CD1c-positive myeloid dendritic cell (primary cell): ENCODE measurements around the gene ALG9.

Experiments used
- DNase-seq: peaks from one replicate; pipeline ENCODE4 v3.0.0-alpha.2; 2016; ENCODE audit errors: extremely low spot score

Gene ALG9

DNA sequence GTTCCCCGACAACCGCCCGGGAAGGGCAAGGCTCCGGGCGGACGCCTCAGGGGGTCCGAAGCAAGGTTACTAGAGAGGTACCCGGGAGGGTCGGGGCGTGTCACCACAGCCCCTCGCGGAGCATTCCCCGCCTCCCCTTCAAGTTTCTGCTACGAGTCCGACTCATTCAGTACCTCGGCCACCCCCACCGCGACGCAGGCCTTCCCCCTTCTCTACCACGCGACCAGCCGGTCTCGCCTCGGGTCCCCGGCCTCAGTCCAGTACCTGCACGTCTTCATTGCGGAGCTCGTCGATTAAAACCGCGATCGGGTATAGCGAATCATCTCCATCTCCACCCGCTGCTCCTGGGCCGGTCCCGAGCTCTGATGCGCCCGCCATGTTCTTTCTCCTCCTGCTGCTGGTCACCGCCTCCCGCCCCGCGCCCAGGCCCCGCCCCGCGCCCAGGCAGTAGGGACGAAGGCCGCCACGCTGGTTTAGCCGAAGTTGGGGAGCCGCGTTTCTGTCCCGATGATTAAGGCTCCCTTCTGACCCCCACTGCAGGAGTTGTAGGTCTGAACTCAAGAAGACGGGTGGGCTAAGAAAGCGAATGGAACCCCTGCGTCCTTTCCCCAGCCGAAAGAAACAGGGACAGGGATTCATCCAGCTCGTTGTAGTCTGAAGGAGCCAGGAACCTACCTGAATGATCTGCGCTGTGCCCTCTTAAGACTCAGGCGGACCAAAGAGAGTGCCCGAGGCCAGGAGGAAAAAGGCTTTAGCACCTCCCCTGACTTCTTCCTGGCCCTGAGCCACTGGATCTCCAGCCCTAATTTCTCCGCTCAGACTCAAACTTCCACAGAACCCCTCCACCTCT lies 105.2 kb downstream of the ALG9 start, which contains the start of gene PPP2R1B:
TSS of gene PPP2R1B (minus strand) at position 406 of the 850 bp plus-strand sequence. CDS start at position 378, 28 bp downstream.
- DNase-seq, result peak; percentile 76

DNA sequence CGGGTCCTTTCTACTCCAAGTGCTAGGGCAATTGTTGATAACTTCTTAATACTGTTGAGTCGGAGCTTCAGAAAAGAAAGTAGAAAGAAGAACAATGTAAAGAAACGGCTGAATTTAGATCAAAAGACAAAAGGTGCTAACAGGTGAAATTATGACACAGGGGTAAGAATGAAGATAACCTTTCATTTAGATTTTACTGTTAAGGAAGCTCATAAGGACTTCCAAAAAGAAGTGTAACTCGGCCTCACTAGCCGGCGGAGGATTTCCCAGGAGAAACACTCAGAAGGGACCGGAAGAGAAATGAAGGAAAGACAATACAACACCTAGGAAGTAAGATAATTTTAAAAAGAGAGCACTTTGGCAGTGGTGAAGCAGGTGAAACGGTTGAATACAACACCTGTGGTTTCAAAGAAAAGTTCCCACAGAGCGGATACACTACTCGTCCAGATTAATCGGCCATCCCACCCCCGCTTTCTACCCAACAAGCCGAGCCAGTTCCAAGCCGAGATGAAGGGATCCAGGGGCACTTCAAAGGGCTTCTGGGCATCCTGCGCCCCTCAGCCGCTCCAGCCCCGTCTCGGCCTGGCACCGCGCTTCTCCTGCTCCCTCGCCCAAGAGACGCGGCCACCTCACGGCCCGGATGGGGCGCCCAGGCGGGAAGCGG lies 105.9 kb downstream of the ALG9 start:
- no peak for DNase-seq

DNA sequence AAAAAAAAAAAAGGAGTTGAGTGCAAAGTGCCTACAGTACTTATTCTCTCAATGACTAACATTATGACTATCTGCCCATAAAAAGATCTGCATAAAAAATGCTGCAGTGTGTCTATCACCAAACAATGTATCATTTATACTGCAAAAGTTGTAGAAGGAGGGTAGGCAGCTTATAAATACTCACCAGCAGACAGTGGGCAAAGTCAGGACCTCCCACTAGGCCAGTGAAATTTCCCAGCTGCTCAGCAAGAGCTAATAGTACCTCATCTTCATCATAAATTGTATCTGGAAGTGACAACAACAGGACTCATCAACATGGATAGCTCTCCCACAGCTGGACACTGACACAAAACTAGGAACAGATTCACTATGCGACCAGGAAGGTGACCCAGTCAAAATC lies 106.8 kb downstream of the ALG9 start:
- no peak for DNase-seq

DNA sequence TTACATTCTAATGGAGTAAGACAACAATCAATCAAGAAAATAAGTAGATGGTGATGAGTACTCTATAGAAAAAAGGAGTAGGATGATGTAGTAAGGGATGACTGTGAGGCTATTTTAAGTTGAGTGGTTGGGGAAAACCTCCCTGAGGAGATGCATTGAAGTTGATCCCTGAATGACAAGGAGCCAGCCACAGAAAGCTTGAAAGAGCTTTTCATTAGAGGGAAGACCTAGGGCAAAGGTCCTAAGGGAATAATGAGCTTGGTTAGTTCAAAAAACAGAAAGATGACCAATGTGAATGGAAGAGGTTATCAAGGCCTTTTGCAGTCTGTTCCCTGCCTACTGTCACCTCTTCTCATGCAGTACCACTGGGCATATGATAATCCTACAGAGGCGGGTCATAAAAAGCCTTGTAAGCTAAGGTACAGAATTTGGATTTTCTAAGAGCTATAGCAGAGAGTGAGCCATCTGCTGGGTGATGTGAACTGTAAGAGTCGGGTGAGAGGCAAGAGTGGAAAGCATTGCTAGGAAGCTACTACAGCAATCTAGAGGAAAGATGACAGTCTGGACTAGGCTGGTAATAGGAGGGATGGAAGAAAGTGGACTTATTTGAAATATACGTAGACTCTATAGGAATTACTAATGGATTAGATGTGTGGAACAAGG lies 108.3 kb downstream of the ALG9 start:
- DNase-seq, result no peak

DNA sequence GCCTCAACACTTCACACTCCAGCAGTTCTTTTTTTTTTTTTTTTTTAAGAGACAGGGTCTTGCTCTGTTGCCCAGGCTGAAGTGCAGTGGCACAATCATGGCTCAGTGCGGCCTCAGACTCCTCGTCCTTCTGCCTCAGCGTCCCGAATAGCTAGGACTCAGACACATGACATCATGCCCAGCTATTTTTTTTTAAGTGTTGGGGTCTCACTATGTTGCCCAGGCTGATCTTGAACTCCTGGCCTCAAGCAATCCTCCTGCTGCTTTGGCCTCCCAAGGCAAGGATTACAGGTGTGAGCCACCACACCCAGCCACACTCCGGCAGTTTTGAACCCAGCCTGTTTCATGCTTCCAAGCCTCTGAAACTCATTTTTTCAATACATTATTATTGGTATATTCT lies 108.9 kb downstream of the ALG9 start:
- DNase-seq, result no peak

DNA sequence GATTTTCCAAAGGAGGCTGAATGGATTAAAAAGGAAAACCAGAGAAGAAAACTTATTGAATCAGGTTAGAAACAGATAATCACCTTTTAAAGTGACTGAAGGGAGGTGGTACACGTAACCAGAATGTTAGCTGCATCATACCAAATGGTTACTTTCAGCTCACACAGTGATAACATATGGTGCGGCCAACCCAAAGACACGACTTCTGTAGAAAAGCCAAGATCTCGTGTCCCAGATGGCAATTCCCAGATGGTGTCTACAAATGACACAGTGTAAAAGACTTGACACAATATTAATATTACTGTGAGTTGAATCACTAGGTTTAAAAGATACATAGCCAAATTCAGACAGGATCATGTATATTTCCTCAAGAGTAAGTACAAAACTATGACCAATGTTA lies 110.3 kb downstream of the ALG9 start:
- no peak for DNase-seq

DNA sequence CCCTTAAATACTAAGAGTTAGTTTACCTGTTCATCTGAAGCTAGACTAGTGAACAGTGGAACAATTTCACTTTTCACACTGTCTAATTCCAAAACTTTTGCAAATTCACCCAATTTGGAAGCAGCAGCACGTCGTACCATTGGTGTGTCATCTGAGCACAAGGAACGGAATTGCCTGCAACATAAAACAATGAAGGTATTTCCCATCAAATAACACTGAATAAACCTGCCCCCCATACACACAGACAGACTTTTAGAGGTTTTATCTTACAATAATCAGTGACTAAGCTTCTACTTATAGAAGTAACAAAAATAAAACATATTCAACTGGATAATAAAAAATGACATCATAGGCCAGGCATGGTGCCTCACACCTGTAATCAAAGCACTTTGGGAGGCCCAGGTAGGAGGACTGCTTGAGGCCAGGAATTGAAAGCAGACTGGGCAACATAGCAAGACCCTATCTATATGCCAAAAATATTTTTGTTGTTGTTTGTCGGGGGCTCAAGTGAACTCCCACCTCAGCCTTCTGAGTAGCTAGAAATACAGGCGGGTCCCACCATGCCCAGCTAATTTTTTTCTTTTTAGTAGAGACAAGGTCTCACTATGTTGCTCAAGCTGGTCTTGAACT lies 111.5 kb downstream of the ALG9 start:
- DNase-seq, result no peak

DNA sequence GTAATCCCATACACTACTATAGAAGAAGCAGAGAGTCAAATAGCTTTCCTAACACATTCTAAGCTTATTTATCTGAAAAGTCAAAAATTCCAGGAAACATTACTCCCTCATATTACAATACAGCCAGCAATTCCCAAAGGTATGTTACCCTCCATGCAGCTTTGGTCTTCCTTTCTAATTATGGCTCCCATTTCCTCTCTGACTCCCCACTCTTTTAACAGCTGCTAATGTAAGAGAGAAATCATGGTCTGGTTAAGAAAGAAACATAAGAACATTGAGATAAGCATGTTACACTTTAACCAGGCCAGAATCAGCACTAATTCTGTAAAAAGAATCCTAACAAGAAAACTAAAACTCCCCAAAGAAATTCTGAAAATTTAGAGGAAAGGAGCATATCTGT lies 112.0 kb downstream of the ALG9 start:
- DNase-seq, result no peak

DNA sequence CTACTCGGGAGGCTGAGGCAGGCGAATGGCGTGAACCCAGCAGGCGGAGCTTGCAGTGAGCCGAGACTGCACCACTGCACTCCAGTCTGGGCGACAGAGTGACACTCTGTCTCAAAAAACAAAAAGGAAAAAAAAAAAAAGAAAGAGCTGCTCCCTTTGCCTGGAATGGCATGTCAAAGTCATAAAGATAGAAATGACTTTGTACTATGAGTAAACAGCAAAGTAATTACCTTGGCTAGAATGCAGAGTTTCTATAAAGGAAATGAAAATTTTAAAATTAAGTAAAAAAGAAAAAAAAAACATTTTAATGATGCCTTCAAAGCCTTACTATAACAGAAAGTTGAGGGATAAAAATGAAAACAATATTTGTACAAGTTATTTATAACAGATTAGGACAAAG lies 115.3 kb downstream of the ALG9 start:
- no peak for DNase-seq

DNA sequence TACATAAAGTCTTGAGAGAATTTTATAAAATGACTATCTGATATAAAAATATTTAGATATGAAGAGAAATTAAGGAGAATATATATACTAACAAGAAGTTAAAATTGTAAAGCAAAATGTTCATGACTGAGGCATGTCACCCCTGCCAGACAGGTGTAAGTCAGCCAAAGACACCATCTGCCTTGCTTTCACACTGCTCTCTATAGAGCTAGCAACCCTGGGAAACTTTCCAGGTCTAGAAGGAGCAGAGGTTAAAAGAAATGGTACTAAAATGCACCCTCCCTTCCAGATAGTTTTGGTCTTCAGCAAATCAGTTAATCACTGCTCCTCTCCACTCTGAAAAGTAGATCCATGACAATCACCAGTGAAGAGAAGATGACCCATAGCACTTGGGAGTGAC lies 121.7 kb downstream of the ALG9 start:
- DNase-seq, result no peak

DNA sequence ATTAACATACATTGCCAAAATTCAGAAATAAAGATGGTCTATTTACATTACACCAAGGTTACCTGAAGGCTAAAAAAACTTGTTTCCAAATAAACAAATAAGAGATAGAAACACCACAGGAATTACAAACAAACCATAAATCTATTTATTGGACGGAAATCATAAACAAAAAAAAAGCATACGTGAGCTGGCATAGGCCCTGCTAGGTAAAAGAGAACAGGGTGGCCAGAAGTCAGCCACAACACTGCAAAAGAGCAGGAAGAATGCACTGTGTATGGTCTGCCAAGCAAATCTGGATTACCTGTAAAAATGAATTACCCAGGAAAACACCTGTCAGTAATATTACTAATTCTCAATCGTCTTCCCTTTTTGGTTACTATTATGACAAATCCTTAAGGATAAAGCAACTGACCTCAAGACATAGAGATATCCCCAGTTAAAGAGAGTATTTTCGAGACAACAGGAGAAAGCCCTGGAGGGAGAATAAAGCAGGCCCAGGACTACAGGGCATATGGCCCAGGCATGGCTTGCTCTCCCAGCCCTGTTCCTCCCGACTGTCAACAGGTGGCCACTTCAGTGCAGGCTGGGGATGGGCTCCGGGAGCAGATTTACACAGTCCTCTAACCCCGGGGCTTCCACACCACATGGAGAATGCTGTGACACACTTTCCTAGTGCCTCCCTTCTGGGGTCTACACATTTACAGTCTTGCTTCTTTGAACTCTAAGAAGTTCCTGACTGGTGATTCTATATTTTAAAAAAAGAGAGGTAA lies 123.2 kb downstream of the ALG9 start:
- no peak for DNase-seq

DNA sequence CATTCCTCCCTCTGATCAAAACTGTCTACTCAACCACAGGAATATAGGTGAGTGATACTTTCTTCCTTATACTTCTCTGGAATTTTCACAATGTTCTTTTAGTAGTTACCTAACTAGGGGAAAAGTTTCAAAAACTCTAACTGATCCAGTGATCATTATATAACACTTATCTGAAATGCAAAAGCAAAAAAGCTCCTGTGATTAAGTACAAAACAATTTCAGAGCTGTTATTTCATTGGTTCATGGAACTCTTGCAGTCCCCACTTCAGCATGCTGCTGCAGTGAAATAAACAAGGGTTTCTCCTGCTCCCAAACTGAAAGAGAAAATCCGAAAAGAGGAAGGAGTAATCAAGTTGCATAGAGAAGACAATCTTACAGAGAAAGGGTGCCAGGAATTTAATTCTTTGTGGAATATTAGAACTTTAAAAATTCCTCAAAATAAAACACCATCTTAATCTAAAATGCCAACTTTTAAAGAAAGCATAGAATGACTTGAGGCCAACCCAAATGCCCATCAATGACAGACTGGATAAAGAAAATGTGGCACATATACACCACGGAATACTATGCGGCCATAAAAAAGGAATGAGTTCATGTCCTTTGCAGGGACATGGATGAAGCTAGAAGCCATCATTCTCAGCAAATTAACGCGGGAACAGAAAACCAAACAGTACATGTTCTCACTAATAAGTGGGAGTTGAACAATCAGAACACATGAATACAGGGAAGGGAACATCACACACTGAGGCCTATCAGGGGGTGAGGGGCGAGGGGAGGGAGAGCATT lies 125.5 kb downstream of the ALG9 start:
- DNase-seq, result no peak

DNA sequence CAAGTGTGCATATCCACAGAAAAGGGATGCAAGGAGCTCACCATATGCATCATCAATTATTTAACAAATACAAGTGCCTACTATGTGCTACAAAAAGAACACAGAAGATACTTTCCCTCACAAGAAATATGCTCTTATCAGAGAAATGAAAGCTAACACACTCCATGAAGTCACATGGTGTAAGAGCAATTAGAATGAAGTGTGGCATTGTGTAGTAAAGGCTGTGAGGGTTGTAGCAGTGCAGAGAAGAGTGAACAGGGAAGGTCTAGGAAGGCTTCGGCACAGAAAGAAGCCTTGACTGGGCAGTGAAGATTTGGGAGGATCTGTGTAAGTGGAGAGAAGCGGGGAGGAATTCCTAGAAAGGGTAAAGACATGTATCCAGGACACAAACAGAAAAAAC lies 127.7 kb downstream of the ALG9 start:
- no peak for DNase-seq

DNA sequence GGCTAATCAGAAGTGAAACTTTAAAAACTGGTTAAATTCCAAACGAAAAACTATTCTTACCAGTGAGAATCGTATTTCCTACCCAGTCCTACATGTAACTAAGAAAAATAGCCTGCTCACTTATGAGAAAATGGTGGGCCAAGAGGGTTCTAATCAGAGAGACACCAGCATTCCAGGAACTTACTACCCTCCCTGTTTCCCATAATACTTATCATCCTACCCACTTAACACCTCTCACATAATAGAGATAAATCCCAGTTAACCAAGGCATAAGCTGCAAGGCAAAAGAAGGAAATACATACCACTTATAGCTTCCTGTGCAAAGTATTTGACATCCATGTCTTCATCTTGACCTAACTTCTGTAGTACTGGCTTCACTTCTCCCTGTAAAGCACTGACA lies 129.6 kb downstream of the ALG9 start:
- no peak for DNase-seq

DNA sequence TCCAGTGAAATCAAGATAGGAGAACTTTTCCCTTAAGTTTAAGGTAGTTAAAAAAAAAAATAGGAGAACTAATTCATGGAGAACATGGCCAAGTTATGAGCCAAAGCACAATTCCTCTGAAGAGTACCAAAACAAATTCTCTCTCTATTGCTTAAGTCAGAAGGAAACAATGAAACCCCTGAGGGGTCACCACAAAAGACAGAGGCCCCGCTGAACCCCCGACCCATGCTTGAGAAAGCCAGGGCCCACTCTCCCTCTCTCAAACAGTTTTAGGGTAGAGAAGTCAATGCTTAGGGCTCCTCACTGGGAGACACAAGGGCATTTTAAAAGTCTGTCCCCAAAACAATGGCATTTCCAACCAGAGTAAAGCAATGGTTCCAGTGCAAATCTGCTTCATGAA lies 132.1 kb downstream of the ALG9 start:
- no peak for DNase-seq

DNA sequence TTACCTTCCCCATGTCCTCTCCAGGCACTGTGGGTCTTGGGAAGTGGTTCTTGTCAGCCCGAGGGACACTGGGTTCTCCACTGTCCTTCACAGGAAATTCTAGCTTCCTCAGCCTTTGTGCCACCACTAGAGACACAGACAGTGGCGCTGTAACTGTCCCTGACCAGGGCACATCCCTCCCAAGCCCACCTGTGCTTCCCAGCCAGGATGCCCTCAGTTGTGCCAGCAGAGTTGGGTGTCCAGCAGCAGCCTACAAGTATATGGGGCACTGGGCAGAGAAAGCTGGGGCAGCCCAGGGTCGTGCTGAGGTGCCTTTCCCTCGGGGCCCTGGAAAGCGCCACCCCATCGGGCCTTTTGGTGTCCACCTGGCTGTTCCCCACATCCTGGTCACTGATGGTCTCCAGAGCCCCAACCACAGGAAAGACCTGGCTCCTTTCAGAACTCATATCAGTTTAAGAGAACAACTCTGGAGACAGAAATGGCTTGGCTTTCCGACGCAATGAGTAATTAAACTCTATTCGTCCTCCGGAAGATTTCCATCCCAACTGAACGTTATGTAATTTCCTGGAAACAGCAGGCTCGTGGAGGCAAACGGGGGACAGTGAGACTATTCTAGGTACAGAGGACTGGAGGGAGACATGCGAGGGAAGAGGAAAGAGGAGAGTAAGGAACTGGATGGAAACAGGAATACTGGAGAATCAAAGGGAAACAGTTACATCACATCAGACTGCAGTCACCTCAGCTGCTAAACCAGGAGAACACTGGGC lies 133.8 kb downstream of the ALG9 start:
- DNase-seq, result no peak

DNA sequence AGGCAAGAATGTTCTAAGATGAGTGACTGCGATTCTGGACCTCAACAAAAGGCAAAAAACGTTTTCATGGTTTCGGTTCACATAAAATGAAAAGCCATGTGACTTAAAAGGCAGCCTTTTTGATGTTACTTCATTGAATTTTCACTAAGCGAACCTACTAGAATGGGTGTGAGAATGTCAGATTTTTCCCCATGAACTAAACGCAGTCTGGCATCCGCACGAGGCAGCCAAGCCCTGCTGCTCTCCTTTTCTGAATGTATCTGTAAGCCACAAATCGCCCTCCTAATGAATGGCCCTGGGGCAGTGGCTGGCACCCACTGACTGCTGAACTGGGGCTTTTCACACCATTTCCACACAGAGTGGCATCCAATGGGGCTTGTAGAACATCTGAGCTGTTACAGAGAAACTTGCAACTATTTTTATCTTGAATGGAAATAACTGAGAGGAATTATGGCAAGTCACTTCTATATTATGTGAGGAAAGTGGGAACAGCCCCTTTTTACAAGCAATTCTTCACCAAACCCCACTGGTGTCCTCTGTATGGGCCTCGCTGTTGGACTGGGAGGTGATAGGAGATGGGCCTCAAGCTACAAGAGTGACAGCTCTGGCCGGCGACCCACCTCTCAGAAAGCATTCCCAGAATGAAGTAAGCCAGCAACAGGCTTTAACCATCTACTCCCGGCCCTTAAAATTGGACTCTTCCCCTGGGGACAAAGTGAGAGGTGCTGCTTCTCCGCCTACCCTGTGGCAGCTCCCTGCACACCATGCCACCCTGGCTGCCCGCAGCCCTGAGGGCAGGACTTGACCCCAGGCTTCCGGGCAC lies 134.5 kb downstream of the ALG9 start:
- DNase-seq, result no peak
